HEK293 (cell line): ENCODE measurements around the gene HIBCH.

ENCODE experiments used
- CTCF ChIA-PET: fragments of 350-600 bp; formaldehyde crosslinking; extraction: SDS; loops from one replicate; lab custom pipeline; 2021; ENCODE audit warnings: antibody characterized with exemption; lab: Yijun Ruan, JAX
- POLR2A ChIA-PET: fragments of 300-600 bp; formaldehyde crosslinking; extraction: SDS; loops from one replicate; lab custom pipeline; 2020; ENCODE audit warnings: antibody characterized with exemption, inconsistent platforms; lab: Yijun Ruan, JAX
- H3K27ac ChIP-seq: fragments of 200-500 bp; sonication (Bioruptor generic); 2 replicates; pipeline ENCODE4 v1.5.1; 2014; ENCODE audit warnings: low read depth, low read length, control low read depth, inconsistent platforms; ENCODE audit errors: extremely low read depth
- H3K36me3 ChIP-seq, 2 experiments: fragments of 200-500 bp in 1 of 2; sonication (Bioruptor generic) in 1 of 2; 1 replicate in 1 of 2; 2 replicates in 1 of 2; pipeline ENCODE4 v1.5.1; 2014 to 2017; ENCODE audit warnings: inconsistent platforms in 2 of 2, low read length in 2 of 2; ENCODE audit not compliant: control insufficient read depth in 2 of 2, insufficient read depth in 1 of 2
- H3K4me1 ChIP-seq: fragments of 200-500 bp; sonication (Bioruptor generic); 2 replicates; pipeline ENCODE4 v1.5.1; 2014; ENCODE audit warnings: mild to moderate bottlenecking, low read length, inconsistent platforms; ENCODE audit not compliant: control insufficient read depth, insufficient read depth
- H3K4me3 ChIP-seq: 2 replicates; pipeline ENCODE4 v1.5.1; 2011; ENCODE audit warnings: low read depth, mild to moderate bottlenecking, control low read depth, low read length, moderate library complexity
- H3K9me3 ChIP-seq: fragments of 200-500 bp; sonication (Bioruptor generic); 2 replicates; pipeline ENCODE4 v1.5.1; 2014; ENCODE audit warnings: low read depth, low read length, inconsistent platforms; ENCODE audit not compliant: control insufficient read depth, insufficient read depth
- CTCF ChIP-seq: fragments of 450-650 bp; formaldehyde crosslinking; IDR thresholded peaks from 2 replicates; pipeline ENCODE4 v1.5.1; 2016; ENCODE audit warnings: missing biosample characterization, missing genetic modification characterization
- REST ChIP-seq: fragments of 450-650 bp; formaldehyde crosslinking; IDR thresholded peaks from 2 replicates; pipeline ENCODE4 v1.5.1; 2016; ENCODE audit warnings: missing biosample characterization, missing genetic modification characterization
- SP7 ChIP-seq: fragments of 450-650 bp; formaldehyde crosslinking; IDR thresholded peaks from 2 replicates; pipeline ENCODE4 v1.5.1; 2016; ENCODE audit warnings: missing biosample characterization, missing genetic modification characterization
- ZNF202 ChIP-seq: fragments of 450-650 bp; formaldehyde crosslinking; IDR thresholded peaks from 2 replicates; pipeline ENCODE4 v1.5.1; 2016; ENCODE audit warnings: missing biosample characterization, missing genetic modification characterization, borderline replicate concordance
- ZNF341 ChIP-seq: fragments of 450-650 bp; formaldehyde crosslinking; IDR thresholded peaks from 2 replicates; pipeline ENCODE4; 2016; ENCODE audit warnings: low read depth, missing biosample characterization, missing genetic modification characterization
- ZNF555 ChIP-seq: fragments of 450-650 bp; formaldehyde crosslinking; conservative IDR thresholded peaks from 2 replicates; pipeline ENCODE4 v1.5.1; 2017; ENCODE audit warnings: missing biosample characterization, mild to moderate bottlenecking, missing genetic modification characterization, inconsistent platforms
- ZNF596 ChIP-seq: fragments of 450-650 bp; IDR thresholded peaks from 2 replicates; pipeline ENCODE4 v1.5.0; 2018; ENCODE audit warnings: missing biosample characterization, mild to moderate bottlenecking, missing genetic modification characterization, moderate library complexity
- ZNF670 ChIP-seq: fragments of 450-650 bp; formaldehyde crosslinking; IDR thresholded peaks from 2 replicates; pipeline ENCODE4 v1.5.1; 2016; ENCODE audit warnings: missing biosample characterization, missing genetic modification characterization, low read depth
- ZNF677 ChIP-seq: fragments of 450-650 bp; IDR thresholded peaks from 2 replicates; pipeline ENCODE4 v1.5.0; 2018; ENCODE audit warnings: missing biosample characterization, mild to moderate bottlenecking, missing genetic modification characterization, moderate library complexity
- ZNF707 ChIP-seq: fragments of 450-650 bp; formaldehyde crosslinking; IDR thresholded peaks from 2 replicates; pipeline ENCODE4 v1.5.1; 2016; ENCODE audit warnings: missing biosample characterization, missing genetic modification characterization
- ZNF830 ChIP-seq: fragments of 450-650 bp; IDR thresholded peaks from 2 replicates; pipeline ENCODE4 v1.5.0; 2018; ENCODE audit warnings: missing biosample characterization, missing genetic modification characterization, low read depth, mild to moderate bottlenecking, moderate library complexity
- TF ChIP-seq, protein P1 (sequence below): fragments of 450-650 bp; formaldehyde crosslinking; IDR thresholded peaks from 2 replicates; pipeline ENCODE4 v1.5.1; 2016; ENCODE audit warnings: missing biosample characterization, missing genetic modification characterization, borderline replicate concordance
- TF ChIP-seq, protein P2 (sequence below): fragments of 450-650 bp; formaldehyde crosslinking; IDR thresholded peaks from 2 replicates; pipeline ENCODE4 v1.5.1; 2017; ENCODE audit warnings: missing biosample characterization, missing genetic modification characterization

The HIBCH gene

DNA sequence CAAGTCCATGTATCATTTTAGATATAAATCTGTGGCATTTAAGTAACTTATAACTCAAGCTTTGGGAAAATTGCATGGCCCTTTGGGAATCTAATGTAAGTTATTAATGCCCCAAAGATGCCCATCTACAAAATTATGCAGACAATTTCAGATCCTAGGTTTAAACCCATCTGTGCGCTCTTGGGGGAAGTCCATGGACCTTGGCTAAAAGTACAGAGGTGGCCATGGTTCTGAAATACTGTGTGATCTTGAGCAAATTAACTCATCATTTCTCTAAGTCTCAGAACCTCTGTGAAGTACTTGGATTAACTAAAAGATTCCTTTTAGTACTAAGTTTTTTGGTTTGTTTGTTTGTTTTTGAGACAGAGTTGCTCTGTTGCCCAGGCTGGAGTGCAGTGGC is 43.3 kb upstream of the HIBCH start:
- Histone ChIP-seq H3K27ac (no peak overlapping the region), H3K9me3 (no peaks in the 10 kb centered on the region), H3K36me3 (peaks cover 0 to 26% of the 10 kb centered on the region in 2 experiments)
- POLR2A ChIA-PET, result no interaction called here
- TF ChIP-seq ZNF677 (tag by site-specific recombination) (no peak), CTCF (tag by site-specific recombination) (no peak), ZNF596 (tag by site-specific recombination) (no peak), SP7 (tag by site-specific recombination) (no peak), ZNF830 (tag by site-specific recombination) (no peak), ZNF670 (tag by site-specific recombination) (no peak), ZNF341 (tag by site-specific recombination) (no peak), ZNF202 (tag by site-specific recombination) (no peak), ZNF555 (tag by site-specific recombination) (no peak), REST (tag by site-specific recombination) (no peak), ZNF707 (tag by site-specific recombination) (no peak)
- TF ChIP-seq, protein P1, sequence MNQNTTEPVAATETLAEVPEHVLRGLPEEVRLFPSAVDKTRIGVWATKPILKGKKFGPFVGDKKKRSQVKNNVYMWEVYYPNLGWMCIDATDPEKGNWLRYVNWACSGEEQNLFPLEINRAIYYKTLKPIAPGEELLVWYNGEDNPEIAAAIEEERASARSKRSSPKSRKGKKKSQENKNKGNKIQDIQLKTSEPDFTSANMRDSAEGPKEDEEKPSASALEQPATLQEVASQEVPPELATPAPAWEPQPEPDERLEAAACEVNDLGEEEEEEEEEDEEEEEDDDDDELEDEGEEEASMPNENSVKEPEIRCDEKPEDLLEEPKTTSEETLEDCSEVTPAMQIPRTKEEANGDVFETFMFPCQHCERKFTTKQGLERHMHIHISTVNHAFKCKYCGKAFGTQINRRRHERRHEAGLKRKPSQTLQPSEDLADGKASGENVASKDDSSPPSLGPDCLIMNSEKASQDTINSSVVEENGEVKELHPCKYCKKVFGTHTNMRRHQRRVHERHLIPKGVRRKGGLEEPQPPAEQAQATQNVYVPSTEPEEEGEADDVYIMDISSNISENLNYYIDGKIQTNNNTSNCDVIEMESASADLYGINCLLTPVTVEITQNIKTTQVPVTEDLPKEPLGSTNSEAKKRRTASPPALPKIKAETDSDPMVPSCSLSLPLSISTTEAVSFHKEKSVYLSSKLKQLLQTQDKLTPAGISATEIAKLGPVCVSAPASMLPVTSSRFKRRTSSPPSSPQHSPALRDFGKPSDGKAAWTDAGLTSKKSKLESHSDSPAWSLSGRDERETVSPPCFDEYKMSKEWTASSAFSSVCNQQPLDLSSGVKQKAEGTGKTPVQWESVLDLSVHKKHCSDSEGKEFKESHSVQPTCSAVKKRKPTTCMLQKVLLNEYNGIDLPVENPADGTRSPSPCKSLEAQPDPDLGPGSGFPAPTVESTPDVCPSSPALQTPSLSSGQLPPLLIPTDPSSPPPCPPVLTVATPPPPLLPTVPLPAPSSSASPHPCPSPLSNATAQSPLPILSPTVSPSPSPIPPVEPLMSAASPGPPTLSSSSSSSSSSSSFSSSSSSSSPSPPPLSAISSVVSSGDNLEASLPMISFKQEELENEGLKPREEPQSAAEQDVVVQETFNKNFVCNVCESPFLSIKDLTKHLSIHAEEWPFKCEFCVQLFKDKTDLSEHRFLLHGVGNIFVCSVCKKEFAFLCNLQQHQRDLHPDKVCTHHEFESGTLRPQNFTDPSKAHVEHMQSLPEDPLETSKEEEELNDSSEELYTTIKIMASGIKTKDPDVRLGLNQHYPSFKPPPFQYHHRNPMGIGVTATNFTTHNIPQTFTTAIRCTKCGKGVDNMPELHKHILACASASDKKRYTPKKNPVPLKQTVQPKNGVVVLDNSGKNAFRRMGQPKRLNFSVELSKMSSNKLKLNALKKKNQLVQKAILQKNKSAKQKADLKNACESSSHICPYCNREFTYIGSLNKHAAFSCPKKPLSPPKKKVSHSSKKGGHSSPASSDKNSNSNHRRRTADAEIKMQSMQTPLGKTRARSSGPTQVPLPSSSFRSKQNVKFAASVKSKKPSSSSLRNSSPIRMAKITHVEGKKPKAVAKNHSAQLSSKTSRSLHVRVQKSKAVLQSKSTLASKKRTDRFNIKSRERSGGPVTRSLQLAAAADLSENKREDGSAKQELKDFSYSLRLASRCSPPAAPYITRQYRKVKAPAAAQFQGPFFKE (tag by site-specific recombination), result no peak
- TF ChIP-seq, protein P2, sequence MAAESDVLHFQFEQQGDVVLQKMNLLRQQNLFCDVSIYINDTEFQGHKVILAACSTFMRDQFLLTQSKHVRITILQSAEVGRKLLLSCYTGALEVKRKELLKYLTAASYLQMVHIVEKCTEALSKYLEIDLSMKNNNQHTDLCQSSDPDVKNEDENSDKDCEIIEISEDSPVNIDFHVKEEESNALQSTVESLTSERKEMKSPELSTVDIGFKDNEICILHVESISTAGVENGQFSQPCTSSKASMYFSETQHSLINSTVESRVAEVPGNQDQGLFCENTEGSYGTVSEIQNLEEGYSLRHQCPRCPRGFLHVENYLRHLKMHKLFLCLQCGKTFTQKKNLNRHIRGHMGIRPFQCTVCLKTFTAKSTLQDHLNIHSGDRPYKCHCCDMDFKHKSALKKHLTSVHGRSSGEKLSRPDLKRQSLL (tag by site-specific recombination), result no peak
- TF ChIP-seq, all 188 proteins: peak for 0
- H3K4me3 ChIP-seq, result no peak overlapping the region
- CTCF ChIA-PET, result no interaction called here
- H3K4me1 ChIP-seq, result no peaks in the 10 kb centered on the region
